Measurements from ENCODE around the gene TNNT3.
"Not testable (repeated sequence)": the region's sequence is repeated elsewhere in the genome, so short reads cannot be mapped to it uniquely, and the experiment has no call there.

Gene TNNT3

DNA sequence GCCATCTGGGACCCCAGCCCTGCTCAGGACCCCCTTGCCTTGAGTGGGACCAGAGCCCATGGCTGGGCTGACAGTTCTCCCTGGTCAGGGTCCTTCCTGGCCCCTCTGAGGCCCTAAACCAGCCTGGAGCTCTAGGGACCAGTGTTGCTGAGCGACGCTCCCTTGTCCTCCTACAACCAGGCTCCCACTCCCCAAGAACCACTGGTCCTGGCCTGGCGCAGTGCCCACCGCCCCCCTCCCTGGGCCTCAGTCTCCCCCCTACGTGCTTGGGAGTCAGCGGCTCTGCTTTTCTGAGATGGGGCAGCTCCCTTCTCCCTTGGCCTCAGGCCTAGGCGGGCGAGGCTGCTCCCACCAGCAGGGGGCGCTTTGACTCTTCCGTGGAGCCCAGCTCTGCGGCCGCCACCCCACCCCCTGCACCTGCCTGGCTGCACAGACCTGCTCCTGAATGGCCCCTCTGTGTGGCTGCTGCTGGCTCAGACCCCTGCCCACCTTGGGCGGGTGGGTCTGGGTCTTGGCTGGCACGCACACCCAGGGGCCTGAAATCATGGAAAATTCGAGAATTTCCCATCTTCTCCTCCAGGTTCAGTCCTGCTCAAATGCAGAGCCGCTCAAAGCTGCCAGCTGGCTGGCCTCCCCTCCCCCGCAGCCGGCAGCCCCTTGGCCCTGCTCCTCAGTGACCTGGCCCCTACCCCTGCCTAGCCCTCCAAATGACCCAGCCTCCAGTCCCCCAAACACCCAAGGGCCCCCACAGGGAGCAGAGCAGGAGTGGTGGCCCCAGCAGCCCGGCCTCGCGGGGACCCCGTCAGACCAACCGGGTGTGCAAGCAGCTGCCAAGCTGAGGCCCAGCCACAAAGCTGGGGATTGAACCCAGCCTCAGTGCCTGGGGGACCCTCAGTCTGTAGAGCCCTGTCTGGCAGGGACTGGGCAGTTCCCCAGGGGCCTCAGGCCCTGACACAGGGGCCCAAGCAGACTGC lies 37.0 kb upstream of the TNNT3 start:
- no peak overlapping the region for H3K9ac ChIP-seq (ENCODE audit: low read length)
- peaks cover 15% of the 10 kb centered on the region for H3K36me3 ChIP-seq (ENCODE audit: low read length)
- H3K27ac ChIP-seq (ENCODE audit: low read depth, low read length) = no peak overlapping the region
- H3K4me3 ChIP-seq (ENCODE audit: insufficient read depth, low read length, poor library complexity, severe bottlenecking) = no peak overlapping the region
- no peak for TF ChIP-seq EZH2phosphoT487 (conservative IDR thresholded peaks at IDR 0.05; ENCODE audit: low read length)
- TF ChIP-seq, protein P1, sequence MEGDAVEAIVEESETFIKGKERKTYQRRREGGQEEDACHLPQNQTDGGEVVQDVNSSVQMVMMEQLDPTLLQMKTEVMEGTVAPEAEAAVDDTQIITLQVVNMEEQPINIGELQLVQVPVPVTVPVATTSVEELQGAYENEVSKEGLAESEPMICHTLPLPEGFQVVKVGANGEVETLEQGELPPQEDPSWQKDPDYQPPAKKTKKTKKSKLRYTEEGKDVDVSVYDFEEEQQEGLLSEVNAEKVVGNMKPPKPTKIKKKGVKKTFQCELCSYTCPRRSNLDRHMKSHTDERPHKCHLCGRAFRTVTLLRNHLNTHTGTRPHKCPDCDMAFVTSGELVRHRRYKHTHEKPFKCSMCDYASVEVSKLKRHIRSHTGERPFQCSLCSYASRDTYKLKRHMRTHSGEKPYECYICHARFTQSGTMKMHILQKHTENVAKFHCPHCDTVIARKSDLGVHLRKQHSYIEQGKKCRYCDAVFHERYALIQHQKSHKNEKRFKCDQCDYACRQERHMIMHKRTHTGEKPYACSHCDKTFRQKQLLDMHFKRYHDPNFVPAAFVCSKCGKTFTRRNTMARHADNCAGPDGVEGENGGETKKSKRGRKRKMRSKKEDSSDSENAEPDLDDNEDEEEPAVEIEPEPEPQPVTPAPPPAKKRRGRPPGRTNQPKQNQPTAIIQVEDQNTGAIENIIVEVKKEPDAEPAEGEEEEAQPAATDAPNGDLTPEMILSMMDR (IDR thresholded peaks at IDR 0.05; ENCODE audit: insufficient read depth, low read length, poor library complexity, severe bottlenecking) = peak; percentile 96
- H3K4me2 ChIP-seq (ENCODE audit: low read depth, low read length, poor library complexity, severe bottlenecking) = no peak overlapping the region
- no peaks in the 10 kb centered on the region for H3K79me2 ChIP-seq (ENCODE audit: insufficient read depth, low read length)
- no peaks in the 10 kb centered on the region for H3K9me2 ChIP-seq (replicated peaks; ENCODE audit: insufficient read depth, low read length)
- no peaks in the 10 kb centered on the region for H3K27me3 ChIP-seq (ENCODE audit: low read length)
- no peaks in the 10 kb centered on the region for H3F3A ChIP-seq (ENCODE audit: insufficient read depth)
- H4K20me1 ChIP-seq (ENCODE audit: low read depth, low read length) = no peaks in the 10 kb centered on the region; the same call in 1 of the 2 replicates
- no peak overlapping the region for H2AFZ ChIP-seq (ENCODE audit: low read depth, low read length, severe bottlenecking)
- H3K9me3 ChIP-seq (ENCODE audit: insufficient read depth, low read length) = no peaks in the 10 kb centered on the region

DNA sequence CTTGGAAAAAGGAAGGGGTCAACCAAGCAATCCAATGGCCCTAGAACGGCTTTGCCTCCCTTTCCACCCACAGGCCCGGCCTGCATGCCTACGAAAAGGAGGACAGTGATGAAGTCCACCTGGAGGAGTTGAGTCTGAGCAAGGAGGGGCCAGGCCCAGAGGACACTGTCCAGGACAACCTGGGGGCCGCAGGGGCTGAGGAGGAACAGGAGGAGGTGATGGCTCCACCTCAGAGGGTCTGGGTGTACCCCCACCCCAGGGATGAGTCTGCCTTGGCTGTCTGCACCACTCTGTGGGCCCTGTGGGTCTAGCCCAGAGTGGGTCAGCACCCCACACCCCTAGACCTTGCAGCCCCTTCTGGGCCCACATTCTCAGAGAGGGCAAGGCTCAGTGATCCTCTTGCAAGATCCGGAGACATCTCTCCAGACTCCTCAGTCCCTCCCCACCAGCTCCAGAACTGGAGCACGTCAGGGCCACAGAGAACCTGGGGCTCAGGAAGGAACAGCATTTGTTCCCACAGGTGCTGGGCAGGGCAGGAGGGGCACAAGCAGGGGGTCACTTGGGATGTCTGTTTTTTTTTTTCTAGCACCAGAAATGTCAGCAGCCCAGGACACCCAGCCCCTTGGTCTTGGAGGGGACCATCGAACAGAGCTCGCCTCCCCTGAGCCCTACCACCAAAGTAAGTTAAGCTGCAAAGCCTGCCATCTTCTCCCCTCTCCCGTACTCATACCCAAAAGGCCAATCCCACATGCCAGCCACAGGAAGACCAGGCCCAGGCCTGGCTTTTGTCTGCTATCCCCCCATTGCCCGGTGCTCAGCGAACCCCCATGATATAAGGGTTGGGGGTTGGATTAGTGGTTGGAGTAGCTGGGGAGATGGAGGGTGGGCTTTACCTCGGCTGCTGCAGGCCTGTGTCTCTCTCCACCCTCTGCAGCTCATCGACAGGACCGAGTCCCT lies 35.9 kb upstream of the TNNT3 start:
- no peaks in the 10 kb centered on the region for H3F3A ChIP-seq (ENCODE audit: insufficient read depth)
- no peak overlapping the region for H3K27ac ChIP-seq (ENCODE audit: low read depth, low read length)
- no peak overlapping the region for H2AFZ ChIP-seq (ENCODE audit: low read depth, low read length, severe bottlenecking)
- H3K4me2 ChIP-seq (ENCODE audit: low read depth, low read length, poor library complexity, severe bottlenecking) = no peak overlapping the region
- peaks cover 15% of the 10 kb centered on the region for H3K36me3 ChIP-seq (ENCODE audit: low read length)
- TF ChIP-seq EZH2phosphoT487 (conservative IDR thresholded peaks at IDR 0.05; ENCODE audit: low read length) = no peak
- TF ChIP-seq, protein P1 (IDR thresholded peaks at IDR 0.05; ENCODE audit: insufficient read depth, low read length, poor library complexity, severe bottlenecking) = no peak
- no peak overlapping the region for H3K4me3 ChIP-seq (ENCODE audit: insufficient read depth, low read length, poor library complexity, severe bottlenecking)
- H4K20me1 ChIP-seq (ENCODE audit: low read depth, low read length) = no peaks in the 10 kb centered on the region; the same call in 1 of the 2 replicates
- H3K9me2 ChIP-seq (replicated peaks; ENCODE audit: insufficient read depth, low read length) = no peaks in the 10 kb centered on the region
- no peaks in the 10 kb centered on the region for H3K27me3 ChIP-seq (ENCODE audit: low read length)
- no peak overlapping the region for H3K9ac ChIP-seq (ENCODE audit: low read length)
- no peaks in the 10 kb centered on the region for H3K9me3 ChIP-seq (ENCODE audit: insufficient read depth, low read length)
- H3K79me2 ChIP-seq (ENCODE audit: insufficient read depth, low read length) = no peaks in the 10 kb centered on the region

DNA sequence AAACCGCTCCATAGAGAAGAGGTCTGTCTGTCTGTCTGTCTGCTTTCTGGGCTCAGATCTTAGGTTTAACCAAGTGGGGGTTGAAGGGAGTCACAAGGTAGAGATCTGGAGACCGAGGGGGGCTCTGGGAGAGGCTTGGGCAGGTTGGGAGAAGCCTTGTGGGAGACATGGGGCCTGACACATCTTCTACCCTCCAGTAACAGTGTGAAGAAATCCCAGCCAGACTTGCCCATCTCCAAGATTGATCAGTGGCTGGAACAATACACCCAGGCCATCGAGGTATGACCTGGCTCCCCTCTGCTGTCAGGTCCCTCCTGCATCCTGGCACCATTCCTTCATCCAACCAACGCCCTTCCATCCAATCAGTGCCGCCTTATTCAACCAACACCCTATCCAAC lies 35.2 kb upstream of the TNNT3 start:
- no peak overlapping the region for H3K27ac ChIP-seq (ENCODE audit: low read depth, low read length)
- H3K9me2 ChIP-seq (replicated peaks; ENCODE audit: insufficient read depth, low read length) = no peaks in the 10 kb centered on the region

DNA sequence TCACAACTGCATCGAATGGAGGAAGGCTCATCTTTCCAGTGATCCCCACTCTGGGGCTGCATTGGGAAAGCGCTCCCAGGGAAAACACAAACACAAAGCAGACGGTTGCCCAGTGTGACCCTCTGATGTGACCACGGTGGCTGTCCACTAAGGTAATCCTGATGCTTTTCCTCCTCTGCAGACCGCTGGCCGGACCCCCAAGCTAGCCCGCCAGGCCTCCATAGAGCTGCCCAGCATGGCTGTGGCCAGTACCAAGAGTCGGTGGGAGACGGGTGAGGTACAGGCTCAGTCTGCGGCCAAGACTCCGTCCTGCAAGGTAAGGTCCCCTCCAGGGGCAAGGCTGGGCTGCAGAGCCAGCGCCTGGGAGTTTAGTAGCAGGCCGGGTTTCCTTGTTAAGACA lies 33.0 kb upstream of the TNNT3 start:
- H3K4me3 ChIP-seq (ENCODE audit: insufficient read depth, low read length, poor library complexity, severe bottlenecking); H3K9ac ChIP-seq (ENCODE audit: low read length); H3K4me2 ChIP-seq (ENCODE audit: low read depth, low read length, poor library complexity, severe bottlenecking); H4K20me1 ChIP-seq (ENCODE audit: low read depth, low read length); H3F3A ChIP-seq (ENCODE audit: insufficient read depth); H3K9me2 ChIP-seq (replicated peaks; ENCODE audit: insufficient read depth, low read length); H3K27me3 ChIP-seq (ENCODE audit: low read length); H3K27ac ChIP-seq (ENCODE audit: low read depth, low read length); H3K9me3 ChIP-seq (ENCODE audit: insufficient read depth, low read length); H3K79me2 ChIP-seq (ENCODE audit: insufficient read depth, low read length); H2AFZ ChIP-seq (ENCODE audit: low read depth, low read length, severe bottlenecking): not testable (repeated sequence)
- H3K36me3 ChIP-seq (ENCODE audit: low read length) = peaks cover 15% of the 10 kb centered on the region

More for the DNA sequence above, 35.2 kb upstream of the TNNT3 start:
- Histone ChIP-seq H4K20me1 (ENCODE audit: low read depth, low read length) (no peaks in the 10 kb centered on the region; the same call in 1 of the 2 replicates), H3K79me2 (ENCODE audit: insufficient read depth, low read length) (no peaks in the 10 kb centered on the region), H3K9ac (ENCODE audit: low read length) (no peak overlapping the region), H3F3A (ENCODE audit: insufficient read depth) (no peaks in the 10 kb centered on the region), H2AFZ (ENCODE audit: low read depth, low read length, severe bottlenecking) (no peak overlapping the region), H3K4me2 (ENCODE audit: low read depth, low read length, poor library complexity, severe bottlenecking) (no peak overlapping the region), H3K27me3 (ENCODE audit: low read length) (no peaks in the 10 kb centered on the region), H3K9me3 (ENCODE audit: insufficient read depth, low read length) (no peaks in the 10 kb centered on the region), H3K4me3 (ENCODE audit: insufficient read depth, low read length, poor library complexity, severe bottlenecking) (no peak overlapping the region), H3K36me3 (ENCODE audit: low read length) (peaks cover 15% of the 10 kb centered on the region)
- TF ChIP-seq EZH2phosphoT487 (conservative IDR thresholded peaks at IDR 0.05; ENCODE audit: low read length) = no peak
- TF ChIP-seq, protein P1 (IDR thresholded peaks at IDR 0.05; ENCODE audit: insufficient read depth, low read length, poor library complexity, severe bottlenecking) = no peak

Data from SU-DHL-6 (cell line).